Dermis microvascular lymphatic vessel endothelial cell (primary cell): Measurements from ENCODE around the gene BRWD1. TPM values are rescaled to one million over a fixed set of nuclear protein-coding genes. Genes with fewer than 3 reads are reported as not detected.

ENCODE experiments used
- DNase-seq, 2 donors: peaks; one replicate each; pipeline versions ENCODE4 v3.0.0 to v3.0.0-alpha.2; 2010; ENCODE audit warnings: low read depth in 2 of 2
- total RNA-seq: library from RNA; depleted of rRNA; stranded (reverse); fragments of >200 nt; gene quantifications from 2 replicates; pipeline ENCODE4 v1.2.1, GENCODE V29; 2014

BRWD1 gene
- total RNA-seq, 1 donor from 2014 or later, result 34.3 TPM

DNA sequence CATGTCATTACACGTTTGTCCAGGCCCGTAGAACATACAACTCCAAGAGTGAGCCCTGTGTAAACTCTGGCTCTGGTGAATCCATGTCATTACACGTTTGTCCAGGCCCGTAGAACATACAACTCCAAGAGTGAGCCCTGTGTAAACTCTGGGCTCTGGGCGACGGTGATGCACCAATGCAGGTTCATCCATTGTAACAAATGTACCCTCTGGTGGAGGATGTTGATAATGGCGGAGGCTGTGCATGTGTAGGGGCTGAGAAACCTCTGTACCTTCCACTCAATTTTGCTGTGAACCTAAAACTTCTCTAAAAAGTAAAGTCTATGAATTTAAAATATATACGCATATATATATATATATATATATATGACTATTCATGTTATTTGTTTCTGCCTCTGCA, 177.3 kb downstream of the BRWD1 start:
- peak; percentile 29 to 50 for DNase-seq

DNA sequence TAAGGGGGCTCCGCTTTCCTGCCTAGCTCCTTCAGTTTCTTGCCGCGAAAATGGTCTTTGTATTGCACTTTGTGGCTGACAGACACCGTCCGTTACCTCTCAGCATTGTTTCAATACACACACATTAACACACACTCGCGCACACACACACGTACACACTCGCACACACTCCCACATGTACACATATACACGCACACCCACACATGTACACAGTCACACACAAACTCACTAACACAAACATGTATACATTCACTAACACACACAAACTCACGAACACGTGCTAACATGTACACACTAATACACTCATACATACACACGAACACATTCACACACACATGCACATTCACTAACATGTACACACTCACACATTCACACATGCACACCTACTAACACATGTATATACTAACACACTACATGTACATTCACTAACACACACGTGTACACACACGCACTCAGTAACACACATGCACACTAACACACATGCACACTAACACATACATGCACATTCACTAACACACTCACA, 179.1 kb downstream of the BRWD1 start:
- no peak for DNase-seq

Other genes starting within 250 kb of the BRWD1 start
- 58.5 and 76.5 TPM in 2 replicates for gene PSMG1, start 130.2 kb downstream of the BRWD1 start, total RNA-seq
- 171 and 216 TPM in 2 replicates for gene HMGN1, start 35.5 kb upstream of the BRWD1 start, total RNA-seq
- 0.26 and 0.38 TPM in 2 replicates for gene LCA5L, start 132.1 kb upstream of the BRWD1 start, total RNA-seq
- 0.13 and 0.51 TPM in 2 replicates for gene SH3BGR, start 138.3 kb upstream of the BRWD1 start, total RNA-seq